GM20000 (cell line): ENCODE data around the gene NARS2.
A peak's percentile ranks its signal among the peaks of the same experiment; 100 is the strongest.
"Not testable (repeated sequence)": the region's sequence is repeated elsewhere in the genome, so short reads cannot be mapped to it uniquely, and the experiment has no call there.

Experiments used
- DNase-seq: peaks from one replicate; pipeline ENCODE4 v3.0.0; 2012; ENCODE audit warnings: low spot score
- TF ChIP-seq, protein P1 (sequence below): IDR thresholded peaks from 2 replicates; pipeline ENCODE4 v1.5.1; 2012; ENCODE audit warnings: mild to moderate bottlenecking, control low read depth; ENCODE audit errors: extremely low read depth, missing control alignments

Gene NARS2

DNA sequence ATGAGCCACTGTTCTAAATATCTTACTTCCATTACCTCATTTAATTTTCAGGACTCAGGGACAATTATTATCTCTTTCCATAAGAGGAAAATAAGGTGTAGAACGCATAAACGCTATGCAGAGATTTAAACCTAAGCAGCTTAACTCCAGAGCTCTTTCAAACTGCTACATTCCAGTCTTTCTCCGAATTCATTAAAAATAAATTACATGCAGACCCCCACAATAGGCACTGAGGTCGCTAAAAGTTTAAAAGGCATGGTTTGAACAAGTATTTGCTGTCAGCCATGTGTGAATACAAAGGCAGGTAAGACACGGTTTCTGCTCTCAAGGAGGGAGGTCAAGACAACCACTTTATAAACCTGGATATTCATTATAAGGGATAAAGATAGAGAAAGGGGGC, 983 bp downstream of the NARS2 start:
- TF ChIP-seq, protein P1, sequence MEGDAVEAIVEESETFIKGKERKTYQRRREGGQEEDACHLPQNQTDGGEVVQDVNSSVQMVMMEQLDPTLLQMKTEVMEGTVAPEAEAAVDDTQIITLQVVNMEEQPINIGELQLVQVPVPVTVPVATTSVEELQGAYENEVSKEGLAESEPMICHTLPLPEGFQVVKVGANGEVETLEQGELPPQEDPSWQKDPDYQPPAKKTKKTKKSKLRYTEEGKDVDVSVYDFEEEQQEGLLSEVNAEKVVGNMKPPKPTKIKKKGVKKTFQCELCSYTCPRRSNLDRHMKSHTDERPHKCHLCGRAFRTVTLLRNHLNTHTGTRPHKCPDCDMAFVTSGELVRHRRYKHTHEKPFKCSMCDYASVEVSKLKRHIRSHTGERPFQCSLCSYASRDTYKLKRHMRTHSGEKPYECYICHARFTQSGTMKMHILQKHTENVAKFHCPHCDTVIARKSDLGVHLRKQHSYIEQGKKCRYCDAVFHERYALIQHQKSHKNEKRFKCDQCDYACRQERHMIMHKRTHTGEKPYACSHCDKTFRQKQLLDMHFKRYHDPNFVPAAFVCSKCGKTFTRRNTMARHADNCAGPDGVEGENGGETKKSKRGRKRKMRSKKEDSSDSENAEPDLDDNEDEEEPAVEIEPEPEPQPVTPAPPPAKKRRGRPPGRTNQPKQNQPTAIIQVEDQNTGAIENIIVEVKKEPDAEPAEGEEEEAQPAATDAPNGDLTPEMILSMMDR, result no peak
- peak; percentile 10 for DNase-seq

DNA sequence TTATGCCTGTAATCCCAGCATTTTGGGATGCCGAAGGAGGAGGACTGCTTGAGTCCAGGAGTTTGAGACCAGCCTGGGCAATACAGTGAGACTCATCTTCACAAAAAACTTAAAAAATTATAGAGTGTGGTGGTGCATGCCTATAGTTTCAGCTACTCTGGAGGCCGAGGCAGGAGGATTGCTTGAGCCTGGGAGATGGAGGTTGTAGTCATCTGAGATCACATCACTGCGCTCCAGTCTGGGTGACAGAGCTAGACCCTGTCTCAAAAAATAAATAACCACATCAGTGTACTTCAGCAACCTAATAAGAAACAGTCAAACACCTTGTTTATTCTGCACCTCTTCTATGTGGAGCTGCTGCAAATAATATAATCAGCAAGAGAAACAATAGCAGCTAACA, 1.4 kb downstream of the NARS2 start:
- TF ChIP-seq, protein P1, result no peak
- DNase-seq, result no peak

DNA sequence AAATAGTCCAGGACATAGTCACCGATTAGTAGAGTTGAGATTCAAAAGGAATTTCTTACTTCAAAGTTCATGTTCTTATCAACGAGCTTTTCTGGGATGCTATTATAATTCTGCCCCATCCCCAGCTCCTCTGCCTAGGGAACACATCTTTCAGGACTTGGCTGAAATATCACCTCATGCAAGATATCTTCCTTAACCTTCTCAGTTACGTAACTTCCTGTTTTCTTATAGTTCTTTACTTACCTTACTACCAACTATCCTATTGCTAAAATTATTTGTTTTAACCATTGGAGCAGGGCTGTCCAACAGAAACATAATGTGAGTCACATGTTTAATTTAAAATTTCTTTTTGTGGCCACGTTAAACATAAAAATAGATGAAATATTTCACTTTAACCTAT, 2.3 kb downstream of the NARS2 start:
- TF ChIP-seq, protein P1, result no peak
- no peak for DNase-seq

DNA sequence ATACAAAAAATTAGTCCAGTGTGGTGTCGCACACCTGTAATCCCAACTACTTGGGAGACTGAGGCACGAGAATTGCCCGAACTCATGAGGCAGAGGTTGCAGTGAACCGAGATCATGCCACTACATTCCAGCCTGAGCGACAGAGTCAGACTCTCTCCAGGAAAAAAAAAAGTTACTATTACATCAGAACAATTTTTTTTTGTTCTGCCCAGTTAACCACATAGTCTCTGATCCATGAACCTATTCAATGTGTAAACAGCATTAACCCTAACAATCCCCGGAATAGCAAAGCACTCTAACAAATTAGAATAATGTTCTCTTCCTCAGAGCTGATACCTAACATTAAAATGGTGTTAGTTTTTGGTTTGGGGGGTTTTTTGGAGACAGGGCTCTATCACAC, 4.6 kb downstream of the NARS2 start:
- no peak for DNase-seq
- TF ChIP-seq, protein P1, result no peak

DNA sequence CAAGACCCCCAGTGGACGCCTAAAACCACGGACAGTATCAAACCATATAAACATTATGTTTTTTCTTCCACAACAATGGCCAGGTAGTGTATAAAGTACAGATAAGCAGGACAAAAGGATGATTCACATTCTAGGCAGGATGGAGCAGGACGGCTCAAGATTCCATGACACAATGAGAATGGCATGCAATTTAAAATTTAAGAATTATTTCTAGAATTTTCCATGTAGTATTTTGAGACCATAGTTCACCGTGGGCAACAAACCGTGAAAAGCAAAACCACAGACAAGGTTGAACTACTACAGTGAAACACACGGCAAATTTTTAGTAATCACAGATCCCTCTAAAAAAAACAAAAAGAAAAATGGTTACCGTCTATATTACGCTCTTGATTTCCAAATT, 7.5 kb downstream of the NARS2 start:
- DNase-seq, result no peak

DNA sequence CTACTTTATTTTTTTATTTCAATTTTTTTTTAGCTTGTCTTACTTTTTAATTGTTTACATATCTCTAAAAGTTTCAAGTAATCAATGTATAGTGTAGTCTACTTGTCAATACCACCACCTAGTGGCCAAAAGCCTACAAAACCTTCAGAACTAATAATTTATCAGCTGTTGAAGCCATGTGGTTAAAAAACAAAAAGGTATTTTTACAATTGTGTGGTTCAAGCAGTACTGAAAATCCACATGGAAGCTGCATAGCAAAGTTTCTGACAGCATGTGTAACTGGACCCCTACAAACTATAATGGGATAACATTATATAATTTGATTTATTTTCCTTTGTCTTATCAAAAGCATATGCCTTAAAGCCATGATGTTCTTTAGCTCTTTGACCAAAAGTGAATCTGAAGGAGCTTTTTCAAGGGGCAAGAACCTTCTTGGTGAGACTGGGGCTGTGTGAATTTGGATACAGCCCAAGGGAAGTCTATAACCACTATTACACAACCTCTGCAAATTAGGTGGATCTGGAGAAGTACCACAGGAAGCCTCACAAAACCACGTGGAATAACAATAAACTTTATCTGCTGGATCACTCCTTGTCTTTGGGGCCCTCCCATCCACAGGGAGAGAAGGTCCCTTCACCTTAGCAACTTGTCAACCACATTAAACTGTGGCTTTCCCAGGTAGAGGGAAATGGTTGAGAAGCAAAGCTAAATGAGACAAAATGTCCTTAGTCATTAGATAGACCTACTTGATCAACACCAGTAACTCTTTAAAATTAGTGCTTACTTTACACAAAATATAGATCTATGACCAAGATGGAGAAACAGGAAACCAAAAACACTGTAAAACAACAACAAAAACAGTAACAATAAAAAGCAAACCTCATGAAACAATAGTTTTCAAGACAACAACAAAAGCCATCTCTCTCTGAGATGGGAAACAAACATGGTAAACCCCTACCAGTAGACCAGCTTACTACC, 9.9 kb downstream of the NARS2 start:
- TF ChIP-seq, protein P1, result peak; percentile 38
- peak; percentile 32 for DNase-seq

More for the DNA sequence above, 7.5 kb downstream of the NARS2 start:
- TF ChIP-seq, protein P1, result no peak

DNA sequence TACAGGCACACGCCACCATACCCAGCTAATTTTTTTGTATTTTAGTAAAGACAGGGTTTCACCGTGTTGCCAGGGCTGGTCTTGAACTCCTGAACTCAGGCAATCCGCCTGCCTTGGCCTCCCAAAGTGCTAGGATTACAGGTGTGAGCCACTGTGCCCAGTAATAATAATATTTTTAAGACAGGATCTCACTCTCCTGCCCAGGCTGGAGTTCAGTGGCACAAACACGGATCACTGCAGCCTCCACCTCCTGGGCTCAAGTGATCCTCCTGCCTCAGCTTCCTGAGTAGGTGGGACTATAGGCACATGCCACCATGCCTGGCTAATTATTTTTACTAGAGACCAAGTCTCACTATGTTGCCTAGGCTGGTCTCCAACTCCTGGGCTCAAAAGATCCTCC, 10.6 kb downstream of the NARS2 start:
- not testable (repeated sequence) for DNase-seq

DNA sequence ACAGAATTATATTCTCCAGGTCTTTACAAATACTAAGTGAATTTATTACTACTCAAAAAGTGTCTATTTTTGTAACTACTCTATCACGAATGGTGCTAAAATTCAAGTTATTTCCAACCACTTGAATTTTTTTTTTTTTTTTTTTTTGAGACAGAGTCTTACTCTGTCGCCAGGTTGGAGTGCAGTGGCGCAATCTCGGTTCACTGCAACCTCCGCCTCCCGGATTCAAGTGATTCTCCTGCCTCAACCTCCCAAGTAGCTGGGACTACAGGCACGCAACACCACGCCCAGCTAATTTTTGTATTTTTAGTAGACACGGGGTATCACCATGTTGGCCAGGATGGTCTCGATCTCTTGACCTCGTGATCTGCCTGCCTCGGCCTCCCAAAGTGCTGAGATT, 11.6 kb downstream of the NARS2 start:
- DNase-seq, result not testable (repeated sequence)
